Gastrocnemius medialis (tissue), 4 donors: ENCODE results near the gene NAXD. TPM values are rescaled to one million over a fixed set of nuclear protein-coding genes. Genes with fewer than 3 reads are reported as not detected.

ENCODE experiments used
- ATAC-seq, 2 donors: fragments of 150-250 bp; one replicate each; pipeline ENCODE4 v1.9.1; 2016
- DNase-seq, 2 donors: peaks; one replicate each; pipeline ENCODE4 v3.0.0-alpha.2; 2019
- H3K27ac ChIP-seq, 4 donors: fragments of 200-600 bp; sonication (generic); 1 replicate in 1 of 4; 2 replicates in 3 of 4; pipeline ENCODE4 v1.5.1; 2016 to 2018; ENCODE audit warnings: mild to moderate bottlenecking in 2 of 4, moderate library complexity in 1 of 4
- H3K27me3 ChIP-seq, 3 donors: fragments of 200-600 bp; sonication (generic) in 2 of 3; 1 replicate in 1 of 3; 2 replicates in 2 of 3; pipeline versions ENCODE4 v1.5.1 to v1.6.0; 2016 to 2019; ENCODE audit warnings: mild to moderate bottlenecking in 1 of 3, moderate library complexity in 1 of 3
- H3K36me3 ChIP-seq, 2 donors: fragments of 200-600 bp; sonication (generic) in 1 of 2; one replicate each; pipeline ENCODE4 v1.5.1; 2017 to 2018
- H3K4me1 ChIP-seq, 2 donors: fragments of 200-600 bp; sonication (generic) in 1 of 2; one replicate each; pipeline ENCODE4 v1.5.1; 2016 to 2017; ENCODE audit warnings: mild to moderate bottlenecking in 2 of 2
- H3K4me3 ChIP-seq, 4 donors: fragments of 200-600 bp; sonication (generic) in 3 of 4; 1 replicate in 1 of 4; 2 replicates in 3 of 4; pipeline ENCODE4 v1.5.1; 2016 to 2019; ENCODE audit warnings: mild to moderate bottlenecking in 2 of 4
- H3K9me3 ChIP-seq, 3 donors: fragments of 200-600 bp; sonication (generic) in 2 of 3; 1 replicate in 1 of 3; 2 replicates in 2 of 3; pipeline ENCODE4 v1.5.1; 2016 to 2019
- CTCF ChIP-seq, 5 experiments: fragments of 450-650 bp in 3 of 5; fragments of 200-600 bp in 2 of 5; sonication (generic) in 2 of 5; IDR thresholded peaks in 4 of 5; conservative IDR thresholded peaks in 1 of 5; 1 replicate in 4 of 5; 2 replicates in 1 of 5; pipeline ENCODE4 v1.5.1; 2016 to 2019; ENCODE audit warnings: antibody characterized with exemption in 5 of 5, mild to moderate bottlenecking in 3 of 5, moderate library complexity in 3 of 5
- POLR2A ChIP-seq, 2 donors: fragments of 450-650 bp; IDR thresholded peaks; one replicate each; pipeline ENCODE4 v1.6.1; 2017; ENCODE audit warnings: antibody characterized with exemption in 2 of 2, mild to moderate bottlenecking in 2 of 2, moderate library complexity in 2 of 2
- in situ Hi-C, 4 donors: fragments of 200-750 bp; cut with MboI; loops; one replicate each; pipeline versions ENCODE4 v1.15.0 to v1.8.0; 2017; ENCODE audit warnings: low sequenced_read_pairs in 4 of 4
- intact Hi-C: fragments of 100-400 bp; cut with DNase I; formaldehyde crosslinking; loops from one replicate; pipeline ENCODE4 v1.15.1; 2023; ENCODE audit warnings: low total_unique reads
- total RNA-seq, 4 donors: library from RNA; depleted of rRNA; stranded (reverse); fragments of >200 nt; gene quantifications; one replicate each; pipeline versions ENCODE4 v1.1.0 to v1.2.3, GENCODE V29; 2016

The NAXD gene
- total RNA-seq, 4 donors from 2014 or later = 17.9 to 24.7 (median 21.5) TPM

GRCh38 chr13:110610955-110611595 is 4.3 kb upstream of the NAXD start:
- peaks cover 2 to 7% (median 4%) of the 10 kb centered on the region in 3 donors for H3K27me3 ChIP-seq
- H3K27ac ChIP-seq = no peak overlapping the region
- intact Hi-C loops = no loop called here
- no peaks in the 10 kb centered on the region for H3K9me3 ChIP-seq
- TF ChIP-seq CTCF (IDR thresholded peaks at IDR 0.05 in 4 of 5, conservative IDR thresholded peaks at IDR 0.05 in 1 of 5) = no peak
- no peak for TF ChIP-seq POLR2A (IDR thresholded peaks at IDR 0.05)
- H3K36me3 ChIP-seq = no peaks in the 10 kb centered on the region
- peaks cover 0 to 4% of the 10 kb centered on the region in 2 donors for H3K4me1 ChIP-seq
- DNase-seq = no peak
- ATAC-seq = no peak
- in situ Hi-C loops = no loop called here
- H3K4me3 ChIP-seq = no peak overlapping the region

- Histone ChIP-seq H3K4me3 (peak overlapping the region; percentile 68 to 95 (median 81)), H3K9me3 (no peaks in the 10 kb centered on the region), H3K4me1 (peaks cover 22 to 31% of the 10 kb centered on the region in 2 donors), H3K36me3 (no peaks in the 10 kb centered on the region), H3K27ac (peak overlapping the region; percentile 80 to 93 (median 90)), H3K27me3 (peaks cover 2 to 7% (median 4%) of the 10 kb centered on the region in 3 donors)
- intact Hi-C loops (loop anchor here (2.0 to 5.0 kb wide), 2 partner anchors 98 to 297 kb away; partner anchors contain the start of gene ING1), in situ Hi-C loops (no loop called here)
- DNase-seq (no peak), ATAC-seq (no peak)
- no peak for TF ChIP-seq CTCF (IDR thresholded peaks at IDR 0.05 in 4 of 5, conservative IDR thresholded peaks at IDR 0.05 in 1 of 5)
- no peak for TF ChIP-seq POLR2A (IDR thresholded peaks at IDR 0.05)
Measured at GRCh38 chr13:110615005-110615321, 382 bp upstream of the NAXD start.

GRCh38 chr13:110616103-110617101 is 1.1 kb downstream of the NAXD start:
- intact Hi-C loops (loop anchor here (1.0 to 5.0 kb wide), 2 partner anchors 55 to 296 kb away; partner anchors contain the start of gene RAB20), in situ Hi-C loops (no loop called here)
- H3K4me1 ChIP-seq = peaks cover 22 to 31% of the 10 kb centered on the region in 2 donors
- H3K36me3 ChIP-seq = no peaks in the 10 kb centered on the region
- H3K27ac ChIP-seq = peak overlapping the region; percentile 80 to 93 (median 90)
- DNase-seq (peak; percentile 12 to 51), ATAC-seq (peak; percentile 20 to 30)
- peak overlapping the region; percentile 68 to 95 (median 81) for H3K4me3 ChIP-seq
- H3K27me3 ChIP-seq = peaks cover 0 to 3% (median under 1%) of the 10 kb centered on the region in 3 donors
- no peak for TF ChIP-seq POLR2A (IDR thresholded peaks at IDR 0.05)
- TF ChIP-seq CTCF (IDR thresholded peaks at IDR 0.05 in 4 of 5, conservative IDR thresholded peaks at IDR 0.05 in 1 of 5) = no peak
- H3K9me3 ChIP-seq = no peaks in the 10 kb centered on the region

GRCh38 chr13:110617321-110618072 is 2.2 kb downstream of the NAXD start:
- Histone ChIP-seq H3K27ac (peak overlapping the region; percentile 80 to 93 (median 90)), H3K4me1 (peaks cover 22 to 31% of the 10 kb centered on the region in 2 donors), H3K27me3 (no peaks in the 10 kb centered on the region), H3K36me3 (no peaks in the 10 kb centered on the region), H3K4me3 (peak overlapping the region in 2 of 4 donors; percentile 68 to 74), H3K9me3 (no peaks in the 10 kb centered on the region)
- intact Hi-C loops (loop anchor here (5.0 kb wide), 1 partner anchor 295 kb away; no protein-coding TSS in a partner anchor), in situ Hi-C loops (no loop called here)
- TF ChIP-seq CTCF (IDR thresholded peaks at IDR 0.05 in 4 of 5, conservative IDR thresholded peaks at IDR 0.05 in 1 of 5) (no peak), POLR2A (IDR thresholded peaks at IDR 0.05) (no peak)
- peak in 1 of 2 donors; percentile 50 for ATAC-seq
- peak in 1 of 2 donors; percentile 18 for DNase-seq
